HAP-1 (cell line): ENCODE measurements around the gene LRRC37A2.
"Not testable (repeated sequence)": the region's sequence is repeated elsewhere in the genome, so short reads cannot be mapped to it uniquely, and the experiment has no call there.

Experiments
- DNase-seq, 2 experiments: peaks; one replicate each; pipeline ENCODE4 v3.0.0-alpha.2; 2016 to 2020; ENCODE audit warnings: low spot score in 2 of 2
- H3K27me3 ChIP-seq: fragments of 250-450 bp; sonication (Bioruptor Pico); 2 replicates; pipeline ENCODE4 v1.5.1; 2020; ENCODE audit warnings: low read depth, mild to moderate bottlenecking, moderate library complexity
- H3K36me3 ChIP-seq: fragments of 250-450 bp; sonication (Bioruptor Pico); replicated peaks from 2 replicates; pipeline ENCODE4 v1.5.1; 2020; ENCODE audit warnings: mild to moderate bottlenecking
- H3K4me1 ChIP-seq: fragments of 250-450 bp; sonication (Bioruptor Pico); 2 replicates; pipeline ENCODE4 v1.5.1; 2020; ENCODE audit warnings: mild to moderate bottlenecking
- H3K4me3 ChIP-seq: fragments of 250-450 bp; sonication (Bioruptor Pico); 2 replicates; pipeline ENCODE4 v1.5.1; 2020; ENCODE audit warnings: mild to moderate bottlenecking, moderate library complexity
- H3K9me3 ChIP-seq: fragments of 250-450 bp; sonication (Bioruptor Pico); 2 replicates; pipeline ENCODE4 v1.5.1; 2020; ENCODE audit warnings: mild to moderate bottlenecking, moderate library complexity
- in situ Hi-C: fragments of 300-500 bp; cut with MboI; formaldehyde crosslinking; loops from 3 replicates; pipeline ENCODE4 v1.14.3; 2020; ENCODE audit warnings: low sequenced_read_pairs, inconsistent platforms, mixed read lengths

LRRC37A2 gene

GRCh38 chr17:46512168-46512567, at the start of gene LRRC37A2:
LRRC37A2 (plus strand) TSS chr17:46512468; CDS start chr17:46512713, 245 bp downstream.
- in situ Hi-C loops, H3K36me3 ChIP-seq, DNase-seq, H3K4me3 ChIP-seq, H3K4me1 ChIP-seq, H3K27me3 ChIP-seq, H3K9me3 ChIP-seq: not testable (repeated sequence)

GRCh38 chr17:46467618-46468017, 44.6 kb upstream of the LRRC37A2 start:
- H3K36me3 ChIP-seq, H3K27me3 ChIP-seq, DNase-seq, H3K4me3 ChIP-seq, H3K9me3 ChIP-seq, H3K4me1 ChIP-seq, in situ Hi-C loops: not testable (repeated sequence)

GRCh38 chr17:46474489-46474888, 37.8 kb upstream of the LRRC37A2 start:
- DNase-seq, H3K27me3 ChIP-seq, H3K9me3 ChIP-seq, H3K4me1 ChIP-seq, in situ Hi-C loops, H3K36me3 ChIP-seq, H3K4me3 ChIP-seq: not testable (repeated sequence)

GRCh38 chr17:46475583-46475982, 36.7 kb upstream of the LRRC37A2 start:
- DNase-seq, H3K36me3 ChIP-seq, H3K27me3 ChIP-seq, H3K4me3 ChIP-seq, in situ Hi-C loops, H3K4me1 ChIP-seq, H3K9me3 ChIP-seq: not testable (repeated sequence)

GRCh38 chr17:46478823-46479222, 33.4 kb upstream of the LRRC37A2 start:
- in situ Hi-C loops, H3K27me3 ChIP-seq, H3K4me3 ChIP-seq, H3K4me1 ChIP-seq, H3K9me3 ChIP-seq, DNase-seq, H3K36me3 ChIP-seq: not testable (repeated sequence)

- H3K9me3 ChIP-seq, in situ Hi-C loops: not testable (repeated sequence)
Measured at GRCh38 chr17:46481310-46481709, 31.0 kb upstream of the LRRC37A2 start.

GRCh38 chr17:46492021-46492420, 20.2 kb upstream of the LRRC37A2 start:
- H3K9me3 ChIP-seq, in situ Hi-C loops, H3K27me3 ChIP-seq, H3K36me3 ChIP-seq, H3K4me3 ChIP-seq, H3K4me1 ChIP-seq, DNase-seq: not testable (repeated sequence)

More at GRCh38 chr17:46481310-46481709, 31.0 kb upstream of the LRRC37A2 start:
- H3K4me1 ChIP-seq, DNase-seq, H3K27me3 ChIP-seq, H3K36me3 ChIP-seq, H3K4me3 ChIP-seq: not testable (repeated sequence)

GRCh38 chr17:46499437-46500139, 12.7 kb upstream of the LRRC37A2 start:
- H3K4me3 ChIP-seq, DNase-seq, H3K36me3 ChIP-seq, H3K9me3 ChIP-seq, H3K4me1 ChIP-seq, in situ Hi-C loops, H3K27me3 ChIP-seq: not testable (repeated sequence)

GRCh38 chr17:46505896-46506295, 6.4 kb upstream of the LRRC37A2 start:
- H3K4me1 ChIP-seq, H3K36me3 ChIP-seq, H3K9me3 ChIP-seq, H3K4me3 ChIP-seq, H3K27me3 ChIP-seq, in situ Hi-C loops, DNase-seq: not testable (repeated sequence)

GRCh38 chr17:46534716-46535115, 22.4 kb downstream of the LRRC37A2 start:
- H3K27me3 ChIP-seq, H3K4me3 ChIP-seq, H3K9me3 ChIP-seq, H3K36me3 ChIP-seq, H3K4me1 ChIP-seq, in situ Hi-C loops, DNase-seq: not testable (repeated sequence)

GRCh38 chr17:46548607-46549006, 36.3 kb downstream of the LRRC37A2 start:
- H3K4me1 ChIP-seq, DNase-seq, H3K36me3 ChIP-seq, H3K9me3 ChIP-seq, H3K27me3 ChIP-seq, in situ Hi-C loops, H3K4me3 ChIP-seq: not testable (repeated sequence)

- H3K4me3 ChIP-seq, H3K27me3 ChIP-seq, in situ Hi-C loops, DNase-seq, H3K4me1 ChIP-seq, H3K9me3 ChIP-seq, H3K36me3 ChIP-seq: not testable (repeated sequence)
Measured at GRCh38 chr17:46559155-46559554, 46.9 kb downstream of the LRRC37A2 start.

GRCh38 chr17:46560048-46560447, 47.8 kb downstream of the LRRC37A2 start:
- H3K9me3 ChIP-seq, H3K4me3 ChIP-seq, H3K36me3 ChIP-seq, H3K27me3 ChIP-seq, in situ Hi-C loops, H3K4me1 ChIP-seq, DNase-seq: not testable (repeated sequence)

- in situ Hi-C loops, H3K27me3 ChIP-seq, H3K4me1 ChIP-seq, DNase-seq, H3K36me3 ChIP-seq, H3K9me3 ChIP-seq, H3K4me3 ChIP-seq: not testable (repeated sequence)
Measured at GRCh38 chr17:46566284-46566683, 54.0 kb downstream of the LRRC37A2 start.

- in situ Hi-C loops, DNase-seq: not testable (repeated sequence)
Measured at GRCh38 chr17:46566980-46567379, 54.7 kb downstream of the LRRC37A2 start.

More at GRCh38 chr17:46566980-46567379, 54.7 kb downstream of the LRRC37A2 start:
- H3K9me3 ChIP-seq, H3K4me1 ChIP-seq, H3K36me3 ChIP-seq, H3K27me3 ChIP-seq, H3K4me3 ChIP-seq: not testable (repeated sequence)
